Measurements from ENCODE around the gene AKAP12.

AKAP12 gene

GRCh38 chr6:151239603-151240035 lies at the start of gene AKAP12:
TSS of gene AKAP12 (plus strand) at chr6:151239967. CDS start at chr6:151240563, 596 bp downstream.
- DNase-seq = no peak

- DNase-seq = no peak
These were observed 48.2 kb upstream of the AKAP12 start for GRCh38 chr6:151191527-151191926.

- DNase-seq = no peak
These were observed 43.2 kb upstream of the AKAP12 start for GRCh38 chr6:151196555-151196954.

- no peak for DNase-seq
These were observed 42.2 kb upstream of the AKAP12 start for GRCh38 chr6:151197556-151197955.

GRCh38 chr6:151199991-151200390 lies 39.8 kb upstream of the AKAP12 start:
- no peak for DNase-seq

- DNase-seq = no peak
These were observed 33.8 kb upstream of the AKAP12 start for GRCh38 chr6:151205721-151206600.

GRCh38 chr6:151207674-151208073 lies 32.1 kb upstream of the AKAP12 start:
- no peak for DNase-seq

GRCh38 chr6:151209071-151209831 lies 30.5 kb upstream of the AKAP12 start:
- DNase-seq = no peak

- DNase-seq = no peak
These were observed 28.7 kb upstream of the AKAP12 start for GRCh38 chr6:151211075-151211474.

- DNase-seq = no peak
These were observed 26.4 kb upstream of the AKAP12 start for GRCh38 chr6:151213352-151213751.

- DNase-seq = no peak
These were observed 23.8 kb upstream of the AKAP12 start for GRCh38 chr6:151215999-151216398.

- no peak for DNase-seq
These were observed 23.0 kb upstream of the AKAP12 start for GRCh38 chr6:151216804-151217203.

GRCh38 chr6:151219192-151219591 lies 20.6 kb upstream of the AKAP12 start:
- no peak for DNase-seq

- no peak for DNase-seq
These were observed 15.7 kb upstream of the AKAP12 start for GRCh38 chr6:151224076-151224475.

GRCh38 chr6:151225919-151226318 lies 13.8 kb upstream of the AKAP12 start:
- no peak for DNase-seq

GRCh38 chr6:151228788-151229400 lies 10.9 kb upstream of the AKAP12 start:
- DNase-seq = no peak

GRCh38 chr6:151229401-151230276 lies 10.1 kb upstream of the AKAP12 start:
- DNase-seq = no peak

GRCh38 chr6:151230277-151230577 lies 9.5 kb upstream of the AKAP12 start:
- no peak for DNase-seq

GRCh38 chr6:151232899-151233298 lies 6.9 kb upstream of the AKAP12 start:
- DNase-seq = no peak

GRCh38 chr6:151233731-151234130 lies 6.0 kb upstream of the AKAP12 start:
- no peak for DNase-seq

- DNase-seq = no peak
These were observed 2.9 kb upstream of the AKAP12 start for GRCh38 chr6:151236668-151237401.

Data from T1000 (cell line).